ENCODE results near the gene MYBPHL. TPM values are rescaled to one million over a fixed set of nuclear protein-coding genes. Genes with fewer than 3 reads are reported as not detected.

The MYBPHL gene
- total RNA-seq, 2 experiments from 2014 or later: not detected

DNA sequence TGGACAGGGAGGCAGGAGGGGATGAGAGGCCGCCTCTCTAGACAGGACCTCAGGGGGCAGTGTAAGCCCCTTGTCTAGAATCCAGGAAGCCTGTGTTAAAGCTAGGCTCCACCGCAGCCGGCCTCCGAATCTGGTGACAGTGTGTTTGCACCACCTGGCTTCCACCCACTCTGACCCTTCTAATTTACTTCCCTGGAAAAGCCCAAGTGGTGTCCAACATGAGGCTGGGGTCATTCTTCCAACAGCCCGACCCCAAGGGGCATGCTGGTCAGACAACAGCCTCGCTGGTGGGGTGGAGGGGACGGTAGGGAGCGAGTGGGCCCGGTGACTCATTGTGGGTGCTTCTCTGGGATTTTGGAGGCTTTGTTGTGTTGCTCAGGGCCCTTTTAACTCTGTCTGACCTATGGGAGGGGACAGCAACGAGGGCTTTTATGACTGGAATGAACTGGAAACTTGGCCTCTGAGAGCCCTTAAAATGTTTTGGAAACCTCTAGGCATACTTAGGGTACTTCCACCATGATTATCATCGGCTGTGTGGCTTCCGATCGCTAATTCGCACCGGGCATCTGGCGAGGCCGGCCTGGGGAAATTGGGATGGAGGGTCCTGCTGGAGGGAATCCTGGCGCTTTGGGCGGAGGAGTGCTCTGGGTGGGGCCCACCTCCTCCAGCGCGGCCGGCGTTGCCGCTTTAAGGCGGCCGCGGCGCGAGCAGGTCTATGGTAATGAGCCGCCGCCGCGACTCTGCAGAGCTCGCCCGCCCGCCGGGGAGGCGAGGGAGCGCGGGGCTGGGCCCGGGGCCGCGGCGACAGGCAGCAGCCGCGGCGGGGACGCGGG lies 57.8 kb downstream of the MYBPHL start, which contains the start of gene CELSR2:
Gene CELSR2 (plus strand): TSS at position 743 of the 833 bp plus-strand sequence. CDS start 541 bp downstream, outside the sequence.
- ChIA-PET CTCF (interaction anchor here (1.2 to 2.0 kb wide), 5 partner anchors 13 to 283 kb away, joined by 3 to 7 read pairs (median 4); partner anchors contain the start of genes PSRC1 and SORT1), POLR2A (no interaction called here)
- peak within 1 kb of the TSS; percentile 63 for H3K4me3 Mint-ChIP-seq
- H3K36me3 Mint-ChIP-seq (ENCODE audit: low read depth): no peaks in the 10 kb centered on the region
- H3K9me3 Mint-ChIP-seq: no peaks in the 10 kb centered on the region
- peak; percentile 69 for DNase-seq
- peaks cover 12% of the 10 kb centered on the region for H3K27me3 Mint-ChIP-seq
- H3K27ac Mint-ChIP-seq: peak within 1 kb of the TSS; percentile 31
- H3K4me1 Mint-ChIP-seq: peaks cover 4% of the 10 kb centered on the region

DNA sequence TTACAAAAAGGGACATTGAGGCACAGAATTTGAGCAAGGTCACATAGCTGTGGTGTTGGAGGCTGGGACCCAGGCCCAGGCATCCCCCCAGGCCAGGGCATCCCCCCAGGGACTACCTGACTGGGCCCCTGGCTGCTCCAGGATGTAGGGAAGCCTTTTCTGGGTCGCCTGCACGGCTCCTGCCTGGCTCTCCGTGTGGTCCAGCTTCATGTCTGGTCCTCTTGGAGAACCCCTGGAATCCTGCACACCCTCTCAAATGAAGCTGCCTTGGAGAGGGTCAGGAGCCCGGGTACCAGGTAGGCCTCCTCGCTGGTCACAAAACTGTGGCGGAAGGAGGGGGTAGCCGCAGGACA lies 58.4 kb downstream of the MYBPHL start:
- no peak overlapping the region for H3K4me3 Mint-ChIP-seq
- H3K27me3 Mint-ChIP-seq: peaks cover 12% of the 10 kb centered on the region
- H3K9me3 Mint-ChIP-seq: no peaks in the 10 kb centered on the region
- POLR2A ChIA-PET: no interaction called here
- CTCF ChIA-PET: interaction anchor here (2.0 kb wide), 1 partner anchor 12 kb away, joined by 7 read pairs; no protein-coding TSS in a partner anchor
- DNase-seq: no peak
- no peak overlapping the region for H3K27ac Mint-ChIP-seq
- no peaks in the 10 kb centered on the region for H3K36me3 Mint-ChIP-seq (ENCODE audit: low read depth)
- H3K4me1 Mint-ChIP-seq: peaks cover 4% of the 10 kb centered on the region

DNA sequence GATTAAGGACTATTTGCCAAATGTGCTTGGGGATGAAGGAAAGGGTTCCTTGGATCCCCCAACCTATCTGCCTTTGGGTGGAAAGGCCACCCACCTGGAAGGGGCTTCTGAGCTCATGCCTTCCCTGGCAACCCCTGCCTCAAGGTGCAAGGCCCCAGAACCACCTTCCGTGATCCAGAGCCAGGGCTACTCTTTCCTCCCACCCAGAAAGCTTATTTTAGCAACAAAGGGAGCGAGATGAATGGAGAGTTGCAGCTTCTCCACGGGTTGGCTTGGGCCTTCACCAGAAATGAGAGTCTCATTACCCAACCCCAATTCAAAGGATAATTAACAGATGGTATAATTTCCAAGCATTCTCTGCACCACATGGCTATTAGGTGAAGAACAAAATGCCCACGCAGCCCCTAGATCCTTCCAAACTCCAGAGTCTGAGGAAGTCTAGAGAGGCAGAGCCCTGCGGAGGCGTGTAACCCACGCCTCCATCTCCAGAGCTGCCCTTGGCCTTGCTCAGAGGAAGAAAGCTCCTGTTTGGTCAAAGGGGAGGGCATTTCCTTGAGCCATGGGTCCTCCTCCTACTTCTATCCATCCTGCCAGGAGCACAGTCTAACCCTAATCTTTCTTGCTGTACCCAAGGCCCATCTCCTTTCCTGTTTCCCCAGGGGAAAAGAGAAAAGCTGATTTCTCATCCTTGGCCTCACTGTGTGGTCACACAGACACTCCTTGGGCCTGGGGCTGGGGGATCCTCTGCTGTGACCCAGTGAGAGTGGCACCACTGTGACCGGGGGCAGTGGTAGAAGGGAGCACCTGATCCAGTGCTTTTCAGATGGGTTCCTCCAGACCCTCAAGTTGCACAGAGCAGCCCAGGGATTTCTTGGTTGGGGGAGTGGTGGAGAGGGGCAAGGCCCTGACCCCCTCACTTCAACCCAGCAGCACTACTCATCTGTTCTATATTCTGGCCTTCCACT lies 59.1 kb downstream of the MYBPHL start:
- Mint-ChIP-seq H3K9me3 (no peaks in the 10 kb centered on the region), H3K4me1 (peaks cover 4% of the 10 kb centered on the region), H3K27ac (no peak overlapping the region), H3K36me3 (ENCODE audit: low read depth) (no peaks in the 10 kb centered on the region), H3K4me3 (peak overlapping the region; percentile 13), H3K27me3 (peaks cover 14% of the 10 kb centered on the region)
- DNase-seq: no peak
- POLR2A ChIA-PET: no interaction called here
- CTCF ChIA-PET: interaction anchor here (0.7 to 2.0 kb wide), 5 partner anchors 9 to 285 kb away, joined by 3 to 7 read pairs (median 3); no protein-coding TSS in a partner anchor

DNA sequence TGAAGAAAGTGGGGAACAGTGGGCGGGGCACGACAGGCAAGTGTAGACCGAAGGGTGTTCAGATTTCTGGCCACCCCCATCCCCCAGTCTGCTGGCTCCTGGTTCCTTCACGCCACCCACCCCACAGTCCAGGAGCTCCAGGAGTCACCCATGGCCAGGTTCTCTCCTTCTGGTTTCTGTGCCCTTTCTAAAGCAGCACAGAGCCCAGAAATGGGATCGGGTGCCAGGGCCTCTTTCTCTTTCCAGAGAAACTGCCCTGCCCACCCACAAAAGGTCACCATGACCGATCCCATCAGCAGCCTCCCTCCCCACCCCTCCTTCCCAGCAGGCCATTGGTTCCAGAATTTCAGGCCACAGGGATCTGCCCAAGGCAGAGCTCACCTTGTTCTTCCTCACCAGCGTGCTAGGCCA lies 60.7 kb downstream of the MYBPHL start:
- H3K27me3 Mint-ChIP-seq: peaks cover 27% of the 10 kb centered on the region
- H3K9me3 Mint-ChIP-seq: no peaks in the 10 kb centered on the region
- H3K4me1 Mint-ChIP-seq: peaks cover 16% of the 10 kb centered on the region
- H3K27ac Mint-ChIP-seq: no peak overlapping the region
- DNase-seq: no peak
- H3K4me3 Mint-ChIP-seq: no peak overlapping the region
- ChIA-PET POLR2A (no interaction called here), CTCF (interaction anchor here (1.0 to 1.3 kb wide), 3 partner anchors 8 to 286 kb away, joined by 3 to 4 read pairs (median 3); no protein-coding TSS in a partner anchor)
- H3K36me3 Mint-ChIP-seq (ENCODE audit: low read depth): no peaks in the 10 kb centered on the region

DNA sequence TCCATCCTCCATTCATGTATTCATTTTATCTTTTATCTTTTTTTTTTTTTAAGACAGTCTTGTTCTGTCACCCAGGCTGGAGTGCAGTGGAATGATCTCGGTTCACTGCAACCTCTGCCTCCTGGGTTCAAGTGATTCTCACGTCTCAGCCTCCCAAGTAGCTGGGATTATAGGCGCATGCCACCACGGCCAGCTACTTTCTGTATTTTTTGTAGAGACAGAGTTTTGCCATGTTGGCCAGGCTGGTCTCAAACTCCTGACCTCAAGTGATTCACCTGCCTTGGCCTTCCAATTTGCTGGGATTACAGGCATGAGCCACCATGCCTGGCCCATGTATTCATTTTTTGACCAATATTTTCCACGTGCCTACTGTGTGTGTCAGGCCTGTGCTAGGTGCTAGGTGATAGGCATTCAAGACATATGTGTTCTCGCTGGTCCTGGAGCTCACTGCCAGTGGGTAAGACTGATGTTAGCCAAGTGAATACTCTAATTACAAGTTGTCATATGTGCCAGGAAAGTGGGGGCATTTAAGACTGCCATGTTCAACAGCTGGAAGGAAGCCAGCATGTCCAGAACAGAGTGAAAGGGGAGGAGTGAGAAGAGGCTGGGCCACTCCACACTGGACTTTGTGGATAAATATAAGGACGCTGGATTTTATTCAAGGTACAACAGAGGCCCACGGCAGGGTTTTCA lies 62.8 kb downstream of the MYBPHL start:
- CTCF ChIA-PET: interaction anchor here (0.8 to 1.2 kb wide), 4 partner anchors 11 to 289 kb away, joined by 3 to 4 read pairs (median 3); no protein-coding TSS in a partner anchor

DNA sequence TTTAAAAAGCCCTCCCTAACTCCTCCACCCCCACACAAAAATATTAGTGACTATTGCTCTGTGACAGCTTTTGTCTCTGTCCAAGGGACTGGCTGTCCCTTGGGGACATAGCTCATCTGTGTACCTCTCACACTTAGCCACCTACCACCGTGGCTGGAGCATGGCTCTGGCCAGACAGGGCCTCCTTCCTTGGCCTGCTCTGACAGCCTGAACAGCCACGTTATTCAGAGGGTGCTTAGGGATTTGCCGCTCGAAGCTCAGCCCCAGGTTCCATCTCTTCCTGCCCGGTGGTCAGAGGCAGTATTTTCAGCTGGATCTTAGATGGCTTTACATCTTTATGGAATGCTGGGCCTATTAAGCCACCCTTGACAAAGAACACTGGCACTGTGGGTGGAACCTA lies 63.6 kb downstream of the MYBPHL start:
- CTCF ChIA-PET: interaction anchor here (0.7 to 1.2 kb wide), 5 partner anchors 14 to 638 kb away, joined by 3 to 4 read pairs (median 3); no protein-coding TSS in a partner anchor

More for the DNA sequence above, 62.8 kb downstream of the MYBPHL start:
- Mint-ChIP-seq H3K4me1 (peaks cover 13% of the 10 kb centered on the region), H3K27ac (no peak overlapping the region), H3K36me3 (ENCODE audit: low read depth) (no peaks in the 10 kb centered on the region), H3K4me3 (no peak overlapping the region), H3K27me3 (peaks cover 26% of the 10 kb centered on the region), H3K9me3 (no peaks in the 10 kb centered on the region)
- DNase-seq: no peak
- POLR2A ChIA-PET: interaction anchor here (0.6 kb wide), 1 partner anchor 425 kb away, joined by 3 read pairs; no protein-coding TSS in a partner anchor

DNA sequence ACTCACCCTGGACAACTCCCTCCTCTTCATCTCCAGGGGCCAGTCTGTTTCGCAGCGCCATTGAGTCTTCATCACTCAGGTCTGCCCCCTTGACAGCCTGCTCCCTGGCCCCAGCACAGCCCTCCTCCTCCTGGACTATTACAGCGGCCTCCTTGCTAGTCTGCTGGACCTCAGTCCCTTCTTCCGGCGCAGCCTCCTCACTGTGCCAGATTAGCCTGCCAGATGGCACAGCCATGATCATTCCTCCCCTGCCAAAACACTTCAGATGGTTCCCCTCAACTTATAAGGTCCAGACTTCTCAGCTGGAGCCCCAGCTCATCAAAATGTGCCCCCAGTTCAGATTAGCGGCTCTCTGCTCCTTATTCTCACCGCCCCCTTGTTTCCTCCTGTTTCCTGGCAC lies 64.4 kb downstream of the MYBPHL start:
- H3K4me3 Mint-ChIP-seq: no peak overlapping the region
- peaks cover 11% of the 10 kb centered on the region for H3K36me3 Mint-ChIP-seq (ENCODE audit: low read depth)
- no peak for DNase-seq
- no peaks in the 10 kb centered on the region for H3K9me3 Mint-ChIP-seq
- peaks cover 13% of the 10 kb centered on the region for H3K4me1 Mint-ChIP-seq
- H3K27ac Mint-ChIP-seq: no peak overlapping the region
- ChIA-PET POLR2A (no interaction called here), CTCF (interaction anchor here (0.7 kb wide), 1 partner anchor 151 kb away, joined by 3 read pairs; no protein-coding TSS in a partner anchor)
- H3K27me3 Mint-ChIP-seq: peaks cover 26% of the 10 kb centered on the region

More for the DNA sequence above, 63.6 kb downstream of the MYBPHL start:
- Mint-ChIP-seq H3K9me3 (no peaks in the 10 kb centered on the region), H3K4me1 (peaks cover 13% of the 10 kb centered on the region), H3K36me3 (ENCODE audit: low read depth) (peaks cover 4% of the 10 kb centered on the region), H3K27ac (no peak overlapping the region), H3K4me3 (no peak overlapping the region), H3K27me3 (peaks cover 26% of the 10 kb centered on the region)
- no peak for DNase-seq
- POLR2A ChIA-PET: no interaction called here

Other genes starting within 250 kb of the MYBPHL start
- 10 to 100 TPM; 16.0 to 17.5 TPM for gene TAF13, start 231.0 kb downstream of the MYBPHL start, total RNA-seq
- gene TMEM167B, start 216.2 kb downstream of the MYBPHL start, total RNA-seq: 10 to 100 TPM; 27.6 to 29.1 TPM
- 1 to 10 TPM; 6.3 TPM for gene ELAPOR1, start 192.9 kb downstream of the MYBPHL start, total RNA-seq
- 100 to 1,000 TPM; 138 to 140 TPM for gene SARS1, start 93.1 kb downstream of the MYBPHL start, total RNA-seq
- 1 to 10 TPM; 5.2 to 5.3 TPM for gene CELSR2, start 57.5 kb downstream of the MYBPHL start, total RNA-seq
- gene PSRC1, start 23.9 kb downstream of the MYBPHL start, total RNA-seq: 10 to 100 TPM; 32.7 to 34.5 TPM
- gene SORT1, start 90.9 kb upstream of the MYBPHL start, total RNA-seq: 1 to 10 TPM; 1.5 to 1.9 TPM
- gene PSMA5, start 119.4 kb upstream of the MYBPHL start, total RNA-seq: 100 to 1,000 TPM; 157 to 174 TPM
- not detected for gene SYPL2, start 159.5 kb upstream of the MYBPHL start, total RNA-seq
- gene ATXN7L2, start 176.9 kb upstream of the MYBPHL start, total RNA-seq: 10 to 100 TPM; 12.4 to 14.0 TPM
- gene CYB561D1, start 187.1 kb upstream of the MYBPHL start, total RNA-seq: 10 to 100 TPM; 25.3 to 29.7 TPM
- gene AMIGO1, start 202.7 kb upstream of the MYBPHL start, total RNA-seq: 1 to 10 TPM; 5.8 to 7.6 TPM
- gene GPR61, start 232.9 kb upstream of the MYBPHL start, total RNA-seq: under 1 TPM; 0.45 to 0.52 TPM
- 1 to 10 TPM; 8.8 to 9.7 TPM for gene GNAI3, start 241.6 kb upstream of the MYBPHL start, total RNA-seq